ENCODE results near the gene ZNF358.

Gene ZNF358

DNA sequence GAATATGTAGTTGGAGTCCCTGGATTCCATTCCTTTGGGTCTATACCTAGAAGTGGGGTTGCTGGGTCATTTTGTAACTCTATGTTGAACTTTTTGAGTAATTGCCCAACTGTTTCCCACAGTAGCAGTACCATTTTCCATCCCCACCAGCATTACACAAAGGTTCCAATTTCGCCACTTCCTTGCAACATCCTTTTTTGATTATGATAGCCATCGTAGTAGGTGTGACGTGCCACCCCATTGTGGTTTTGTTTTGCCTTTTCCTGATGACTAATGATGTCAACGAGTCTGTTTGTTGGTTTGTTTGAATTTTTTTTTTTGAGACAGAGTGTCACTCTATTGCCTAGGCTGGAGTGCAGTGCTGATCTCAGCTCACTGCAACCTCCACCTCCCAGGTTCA, 23.8 kb upstream of the ZNF358 start:
- DNase-seq: no peak

DNA sequence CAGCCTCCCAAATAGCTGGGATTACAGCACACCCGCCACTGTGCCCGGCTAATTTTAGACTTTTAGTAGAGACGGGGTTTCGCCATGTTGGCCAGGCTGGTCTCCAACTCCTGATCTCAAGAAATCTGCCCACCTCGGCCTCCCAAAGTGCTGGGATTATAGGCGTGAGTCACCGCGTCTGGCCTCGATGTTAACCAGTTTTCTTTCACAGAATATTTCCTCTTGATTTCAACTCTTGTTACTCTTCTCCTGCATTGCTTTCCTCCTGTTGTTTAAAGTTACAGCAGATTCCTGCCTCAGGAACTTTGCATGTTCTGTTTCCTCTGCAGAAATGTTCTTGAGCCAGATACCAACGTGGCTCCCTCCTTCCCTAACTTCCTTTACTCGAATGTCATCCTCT, 23.3 kb upstream of the ZNF358 start:
- DNase-seq: no peak

- no peak for DNase-seq
These were observed 21.3 kb upstream of the ZNF358 start for GRCh38 chr19:7494416-7495098.

DNA sequence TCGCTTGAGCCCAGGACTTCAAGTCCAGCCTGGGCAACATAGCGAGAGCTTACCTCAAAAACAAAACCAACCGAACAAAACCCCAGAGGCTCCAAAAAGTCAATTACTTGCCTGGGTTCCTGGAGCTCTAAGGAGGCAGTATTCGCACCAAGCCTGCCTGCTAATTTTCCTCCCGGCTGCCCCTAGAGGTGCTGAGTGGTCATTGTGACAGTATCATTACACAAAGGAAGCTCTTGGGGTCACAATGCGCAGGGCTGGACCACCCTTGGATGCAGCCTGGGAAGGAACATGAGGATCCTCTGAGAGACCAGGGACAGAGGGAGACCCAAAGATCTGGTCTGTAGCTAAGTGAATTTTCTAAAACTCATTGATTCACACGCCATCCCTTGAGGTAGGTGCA, 18.6 kb upstream of the ZNF358 start:
- no peak for DNase-seq

GRCh38 chr19:7500811-7501450, 15.0 kb upstream of the ZNF358 start:
- peak in 1 of 2 experiments; percentile 71 for DNase-seq

GRCh38 chr19:7502552-7502951, 13.4 kb upstream of the ZNF358 start:
- DNase-seq: no peak

GRCh38 chr19:7504684-7505083, 11.2 kb upstream of the ZNF358 start:
- no peak for DNase-seq

GRCh38 chr19:7505288-7505681, 10.6 kb upstream of the ZNF358 start:
- no peak for DNase-seq

DNA sequence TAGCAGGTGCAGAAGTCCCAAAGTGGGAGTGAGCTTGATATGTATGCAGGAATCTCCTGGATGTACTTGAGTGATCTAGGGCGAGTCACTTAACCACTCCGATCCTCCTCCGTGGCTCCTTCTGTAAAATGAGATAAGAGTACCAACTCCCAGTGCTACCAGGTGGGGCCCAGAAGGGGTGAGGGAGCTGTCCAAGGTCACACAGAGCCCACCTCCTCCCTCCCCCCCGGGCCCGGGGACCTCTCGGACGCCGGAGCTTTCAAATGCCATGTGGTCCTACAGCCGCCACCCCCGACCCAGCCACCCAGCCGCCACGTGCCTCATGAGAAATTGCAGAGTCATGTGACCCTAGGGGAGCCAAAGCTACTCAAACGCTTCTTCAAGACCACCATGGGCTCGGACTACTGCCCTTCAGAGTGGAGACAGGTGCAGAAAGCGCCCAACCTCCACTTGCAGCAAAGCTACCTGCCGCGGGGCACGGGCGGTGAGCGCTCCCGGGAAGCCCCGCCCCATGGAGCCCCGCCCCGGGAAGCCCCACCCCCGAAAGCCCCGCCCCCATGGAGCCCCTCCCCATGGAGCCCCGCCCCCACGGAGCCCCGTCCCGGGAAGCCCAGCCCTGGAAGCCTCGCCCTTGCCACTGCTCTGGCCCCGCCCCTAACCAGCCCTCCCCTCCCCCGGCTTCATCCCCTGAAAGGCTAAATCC, 10.1 kb upstream of the ZNF358 start:
- peak in 1 of 2 experiments; percentile 75 for DNase-seq

DNA sequence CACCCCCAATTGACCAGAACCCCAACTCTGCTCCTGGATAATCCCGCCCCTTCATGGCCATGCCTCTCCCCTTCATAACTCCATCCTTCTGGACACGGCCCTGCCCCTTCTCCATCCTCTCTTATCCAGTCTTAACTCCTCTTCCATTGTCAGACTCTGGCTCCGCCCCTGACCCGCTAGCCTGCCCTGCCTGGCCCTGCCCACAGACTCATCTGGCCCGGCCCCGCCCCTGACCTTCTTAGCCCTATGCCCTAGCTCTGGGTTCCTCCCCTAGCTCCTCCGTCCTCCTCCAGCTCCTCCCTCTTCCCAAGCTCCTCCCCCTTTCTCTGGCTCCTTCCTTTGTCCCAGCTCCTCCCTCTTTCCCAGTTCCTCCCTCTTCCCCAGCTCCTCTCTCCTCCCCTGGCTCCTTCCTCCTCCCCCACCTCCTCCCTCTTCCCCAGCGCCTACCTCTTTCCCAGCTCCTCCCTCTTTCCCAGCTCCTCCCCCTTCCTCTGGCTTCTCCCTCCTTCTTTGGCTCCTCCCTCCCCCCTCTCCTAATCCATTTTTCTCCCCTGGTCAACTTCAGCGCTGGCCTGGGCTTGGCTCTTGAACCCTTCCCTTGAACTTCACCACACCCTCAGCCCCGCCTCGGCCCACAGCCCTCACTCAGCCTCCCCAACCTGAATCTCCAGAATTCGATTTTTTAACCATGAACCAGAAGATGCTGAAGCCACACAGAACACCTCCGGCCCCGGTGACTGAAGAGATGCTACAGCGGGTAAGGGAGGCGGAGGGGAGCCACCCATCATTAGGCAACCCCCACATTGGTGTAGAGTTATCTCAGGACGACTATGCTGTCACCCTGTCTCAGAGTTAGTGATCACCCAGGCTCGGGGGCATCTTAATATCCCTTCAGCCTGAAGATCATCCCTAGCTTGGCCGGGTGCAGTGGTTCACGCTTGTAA, 9.2 kb upstream of the ZNF358 start:
- peak; percentile 62 to 78 for DNase-seq

GRCh38 chr19:7507884-7508283, 8.0 kb upstream of the ZNF358 start:
- peak in 1 of 2 experiments; percentile 24 for DNase-seq

GRCh38 chr19:7509625-7510024, 6.3 kb upstream of the ZNF358 start:
- DNase-seq: no peak

- DNase-seq: no peak
These were observed 3.5 kb upstream of the ZNF358 start for GRCh38 chr19:7512400-7512851.

DNA sequence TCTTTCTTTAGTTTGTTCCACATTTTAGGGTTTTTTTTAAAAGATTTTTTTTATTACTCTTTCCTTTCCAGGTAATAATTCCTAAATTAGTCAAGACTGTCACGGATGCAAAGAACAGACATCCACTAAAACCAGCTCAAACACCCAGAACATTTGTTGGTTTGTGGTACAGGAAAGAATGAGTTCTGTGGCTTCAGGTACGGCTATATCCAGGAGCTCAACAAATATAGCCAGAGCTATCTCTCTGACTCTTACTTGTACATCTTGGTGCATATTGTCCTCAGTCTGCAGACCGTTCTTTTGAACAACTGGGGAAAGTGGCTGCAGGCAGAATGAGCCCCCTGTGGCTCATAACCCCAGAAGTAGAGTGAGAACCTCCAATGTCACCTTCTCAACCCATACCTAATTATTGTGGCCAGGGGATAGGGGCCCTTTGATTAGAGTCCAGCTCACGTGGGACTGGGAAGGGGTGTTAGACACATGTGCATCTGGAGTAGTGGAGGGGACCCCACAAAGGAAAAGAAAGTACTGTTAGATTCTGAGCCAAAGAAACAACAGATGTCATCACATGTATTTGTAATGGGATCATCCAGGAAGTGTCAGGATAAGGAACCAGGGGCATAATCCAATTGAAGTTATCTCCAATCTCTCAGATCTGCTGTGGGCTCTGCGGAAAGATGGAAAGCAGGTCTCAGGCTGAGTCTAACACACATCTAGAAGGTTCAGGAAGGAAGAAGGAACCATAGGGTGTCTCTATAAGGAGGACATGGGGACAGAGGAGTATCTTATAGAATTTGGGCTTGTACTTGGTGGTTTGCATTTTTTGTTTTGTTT, 1.9 kb upstream of the ZNF358 start:
- no peak for DNase-seq

DNA sequence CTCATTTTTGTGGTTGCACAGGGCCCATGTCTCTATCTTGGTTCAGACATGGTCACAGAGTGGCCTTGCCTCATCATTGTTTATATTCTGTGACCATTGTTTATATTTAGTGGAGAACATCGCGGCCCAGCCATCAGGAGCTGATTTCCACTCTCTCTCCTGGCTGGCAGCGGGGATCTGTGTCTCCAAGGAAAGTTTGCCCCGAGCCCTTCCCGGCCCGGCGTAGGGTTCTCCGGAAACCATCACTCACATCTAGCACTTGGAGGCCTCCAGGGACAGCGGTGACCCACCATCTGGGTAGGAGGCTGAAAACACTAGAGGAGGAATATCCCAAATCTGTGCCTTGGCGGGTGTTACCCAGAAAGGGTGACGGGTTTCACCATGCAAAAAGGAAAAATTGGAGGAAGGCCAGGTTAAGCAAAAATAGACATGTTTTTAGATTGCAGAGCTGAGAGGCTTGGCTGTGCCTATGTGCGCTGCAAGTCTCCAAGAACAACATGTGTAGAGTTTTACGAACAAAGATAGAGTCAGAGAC, 726 bp upstream of the ZNF358 start:
- DNase-seq: no peak

- no peak for DNase-seq
These were observed 430 bp downstream of the ZNF358 start for GRCh38 chr19:7516333-7516732.

GRCh38 chr19:7516878-7517277, 975 bp downstream of the ZNF358 start:
- DNase-seq: no peak

DNA sequence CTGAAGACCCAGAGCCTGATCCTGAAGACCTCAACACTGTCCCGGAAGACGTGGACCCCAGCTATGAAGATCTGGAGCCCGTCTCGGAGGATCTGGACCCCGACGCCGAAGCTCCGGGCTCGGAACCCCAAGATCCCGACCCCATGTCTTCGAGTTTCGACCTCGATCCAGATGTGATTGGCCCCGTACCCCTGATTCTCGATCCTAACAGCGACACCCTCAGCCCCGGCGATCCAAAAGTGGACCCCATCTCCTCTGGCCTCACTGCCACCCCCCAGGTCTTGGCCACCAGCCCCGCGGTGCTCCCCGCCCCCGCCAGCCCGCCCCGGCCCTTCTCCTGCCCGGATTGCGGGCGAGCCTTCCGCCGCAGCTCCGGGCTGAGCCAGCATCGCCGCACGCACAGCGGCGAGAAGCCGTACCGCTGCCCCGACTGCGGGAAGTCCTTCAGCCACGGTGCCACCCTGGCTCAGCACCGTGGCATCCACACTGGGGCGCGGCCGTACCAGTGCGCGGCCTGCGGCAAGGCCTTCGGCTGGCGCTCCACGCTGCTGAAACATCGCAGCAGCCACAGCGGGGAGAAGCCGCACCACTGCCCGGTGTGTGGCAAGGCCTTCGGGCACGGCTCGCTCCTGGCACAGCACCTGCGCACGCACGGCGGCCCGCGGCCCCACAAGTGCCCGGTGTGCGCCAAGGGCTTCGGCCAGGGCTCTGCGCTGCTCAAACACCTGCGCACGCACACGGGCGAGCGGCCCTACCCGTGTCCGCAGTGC, 3.6 kb downstream of the ZNF358 start:
- DNase-seq: no peak

DNA sequence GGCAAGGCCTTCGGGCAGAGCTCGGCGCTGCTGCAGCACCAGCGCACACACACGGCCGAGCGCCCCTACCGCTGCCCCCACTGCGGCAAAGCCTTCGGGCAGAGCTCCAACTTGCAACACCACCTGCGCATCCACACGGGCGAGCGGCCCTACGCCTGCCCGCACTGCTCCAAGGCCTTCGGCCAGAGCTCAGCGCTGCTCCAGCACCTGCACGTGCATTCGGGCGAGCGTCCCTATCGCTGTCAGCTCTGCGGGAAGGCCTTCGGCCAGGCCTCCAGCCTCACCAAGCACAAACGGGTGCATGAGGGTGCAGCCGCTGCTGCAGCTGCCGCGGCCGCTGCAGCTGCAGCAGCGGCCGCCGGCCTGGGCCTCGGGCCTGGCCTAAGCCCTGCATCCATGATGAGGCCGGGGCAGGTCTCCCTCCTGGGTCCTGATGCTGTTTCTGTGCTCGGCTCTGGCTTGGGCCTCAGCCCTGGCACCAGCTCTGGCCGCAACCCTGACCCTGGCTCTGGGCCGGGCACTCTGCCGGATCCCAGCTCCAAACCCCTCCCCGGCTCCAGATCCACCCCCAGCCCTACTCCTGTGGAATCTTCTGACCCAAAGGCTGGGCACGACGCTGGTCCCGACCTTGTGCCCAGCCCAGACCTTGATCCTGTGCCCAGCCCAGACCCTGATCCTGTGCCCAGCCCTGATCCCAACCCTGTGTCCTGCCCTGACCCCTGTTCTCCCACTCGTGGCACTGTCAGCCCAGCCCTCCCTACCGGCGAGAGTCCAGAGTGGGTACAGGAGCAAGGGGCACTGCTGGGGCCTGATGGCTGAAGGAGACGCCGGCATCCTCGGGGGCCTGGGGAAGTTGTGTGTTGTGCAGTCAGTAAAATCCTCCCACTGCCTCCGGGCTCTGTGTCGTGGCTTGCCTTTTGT, 4.5 kb downstream of the ZNF358 start:
- no peak for DNase-seq

Data from NCI-H446 (cell line).